Measurements from ENCODE around the gene BRAT1.
"Not testable (repeated sequence)": the region's sequence is repeated elsewhere in the genome, so short reads cannot be mapped to it uniquely, and the experiment has no call there.

Gene BRAT1

DNA sequence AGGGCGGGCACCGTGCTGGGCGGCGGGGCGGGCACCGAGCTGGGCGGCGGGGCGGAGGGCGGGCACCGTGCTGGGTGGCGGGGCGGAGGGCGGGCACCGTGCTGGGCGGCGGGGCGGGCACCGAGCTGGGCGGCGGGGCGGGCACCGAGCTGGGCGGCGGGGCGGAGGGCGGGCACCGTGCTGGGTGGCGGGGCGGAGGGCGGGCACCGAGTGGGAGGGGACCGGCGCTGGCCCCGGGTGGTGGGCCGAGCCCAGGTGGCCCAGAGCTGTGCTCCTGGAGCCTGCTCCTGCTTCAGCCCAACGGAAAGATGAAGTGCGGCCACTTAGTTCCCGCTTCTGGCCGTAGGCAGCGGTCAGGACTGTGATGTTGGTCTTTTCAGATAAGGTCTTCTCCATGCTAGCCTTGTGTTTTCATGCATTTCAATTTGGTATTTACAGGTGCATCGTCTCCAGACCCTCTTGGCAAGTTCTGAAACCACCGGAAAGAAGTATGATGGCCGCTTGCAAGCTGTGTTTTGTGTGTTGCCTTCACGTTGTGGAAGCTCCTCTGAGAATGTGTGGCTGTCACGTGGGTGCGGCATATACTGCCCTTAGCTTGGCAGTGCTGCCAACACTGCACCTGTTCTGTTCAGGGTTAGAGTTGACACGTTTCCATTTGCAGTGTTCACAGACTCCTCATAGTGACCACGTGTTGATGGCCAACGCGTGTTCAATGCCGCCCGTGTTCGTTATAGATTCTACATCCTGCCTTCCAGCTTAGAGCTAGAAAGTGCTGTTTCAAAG is 28.7 kb upstream of the BRAT1 start:
- no peak for DNase-seq

DNA sequence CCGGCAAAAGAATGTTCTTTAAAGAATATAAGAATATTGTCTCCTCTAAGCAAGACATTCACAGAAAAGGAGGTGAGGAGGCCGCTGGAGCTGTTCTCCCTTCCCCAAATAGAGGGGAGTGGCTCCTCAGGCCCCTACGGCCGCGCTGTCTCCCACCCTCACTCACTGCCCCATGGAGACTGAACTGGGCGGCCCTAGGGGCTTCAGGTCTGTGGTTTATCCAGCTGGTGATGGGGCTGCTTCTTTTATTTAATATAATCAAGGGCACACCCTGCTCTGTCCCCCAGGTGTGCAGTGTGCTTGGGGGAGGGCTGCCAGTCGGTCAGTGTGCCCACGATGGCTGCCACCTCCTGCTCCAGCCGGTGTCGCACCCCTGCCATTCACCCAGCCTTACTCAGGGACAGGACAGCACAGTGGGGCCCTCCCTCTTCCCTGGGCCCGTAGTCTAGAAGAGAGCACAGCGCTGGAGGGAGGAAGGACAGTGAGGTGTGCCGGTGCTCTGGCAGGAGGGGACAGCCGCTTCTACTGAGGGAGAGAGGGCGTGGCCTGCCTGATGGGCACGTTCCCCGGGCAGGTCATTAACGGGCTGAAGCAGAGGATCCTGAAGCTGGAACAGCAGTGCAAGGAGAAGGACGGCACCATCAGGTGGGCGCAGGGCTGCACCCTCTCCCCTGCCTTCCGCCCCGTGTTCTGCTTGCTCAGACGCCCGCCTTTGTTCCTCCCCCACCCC is 26.8 kb upstream of the BRAT1 start:
- no peak for DNase-seq

DNA sequence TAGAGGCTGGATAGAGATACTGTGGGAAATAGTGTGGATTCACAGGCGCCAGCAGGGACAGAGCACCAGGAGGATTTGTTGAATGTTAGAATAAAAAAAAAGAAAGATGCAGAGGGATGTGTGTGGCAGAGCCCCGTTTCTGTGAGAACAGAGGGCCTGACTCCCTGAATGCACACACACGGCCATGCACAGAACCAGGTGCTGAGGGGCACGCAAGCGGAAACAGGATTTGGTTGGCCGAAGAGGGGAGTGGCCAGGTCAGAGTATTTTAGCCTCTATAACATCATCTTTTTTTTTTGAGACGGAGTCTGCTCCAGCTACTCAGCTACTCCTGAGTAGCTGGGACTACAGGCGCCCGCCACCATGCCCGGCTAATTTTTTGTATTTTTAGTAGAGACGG is 25.3 kb upstream of the BRAT1 start:
- DNase-seq: no peak

DNA sequence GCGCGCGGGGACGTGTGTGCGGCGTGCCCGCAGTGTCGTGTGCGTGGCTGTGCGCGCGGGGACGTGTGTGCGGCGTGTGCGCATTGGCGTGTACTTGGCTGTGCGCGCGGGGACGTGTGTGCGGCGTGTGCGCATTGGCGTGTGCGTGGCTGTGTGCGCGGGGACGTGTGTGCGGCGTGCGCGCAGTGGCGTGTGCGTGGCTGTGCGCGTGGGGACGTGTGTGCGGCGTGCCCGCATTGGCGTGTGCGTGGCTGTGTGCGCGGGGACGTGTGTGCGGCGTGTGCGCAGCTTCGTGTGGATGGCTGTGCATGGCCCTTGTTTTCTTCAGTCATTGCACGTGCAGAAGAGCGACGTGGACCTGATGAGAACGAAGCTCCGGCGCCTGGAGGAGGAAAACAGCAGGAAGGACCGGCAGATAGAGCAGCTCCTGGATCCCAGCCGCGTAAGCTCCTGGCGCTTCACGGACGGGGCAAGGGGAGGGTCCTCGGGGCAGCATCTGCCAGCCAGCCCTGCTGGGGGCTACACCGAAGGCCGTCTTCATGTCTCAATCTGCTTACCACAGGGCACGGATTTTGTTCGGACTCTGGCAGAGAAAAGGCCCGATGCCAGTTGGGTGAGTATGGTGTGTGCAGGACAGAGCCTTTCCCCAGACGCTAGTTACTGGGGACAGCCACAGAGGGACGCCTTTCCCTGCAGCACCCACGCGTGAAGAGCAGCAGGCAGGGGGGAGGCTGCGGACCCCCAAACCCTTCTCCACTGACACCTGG is 22.8 kb upstream of the BRAT1 start:
- no peak for DNase-seq

DNA sequence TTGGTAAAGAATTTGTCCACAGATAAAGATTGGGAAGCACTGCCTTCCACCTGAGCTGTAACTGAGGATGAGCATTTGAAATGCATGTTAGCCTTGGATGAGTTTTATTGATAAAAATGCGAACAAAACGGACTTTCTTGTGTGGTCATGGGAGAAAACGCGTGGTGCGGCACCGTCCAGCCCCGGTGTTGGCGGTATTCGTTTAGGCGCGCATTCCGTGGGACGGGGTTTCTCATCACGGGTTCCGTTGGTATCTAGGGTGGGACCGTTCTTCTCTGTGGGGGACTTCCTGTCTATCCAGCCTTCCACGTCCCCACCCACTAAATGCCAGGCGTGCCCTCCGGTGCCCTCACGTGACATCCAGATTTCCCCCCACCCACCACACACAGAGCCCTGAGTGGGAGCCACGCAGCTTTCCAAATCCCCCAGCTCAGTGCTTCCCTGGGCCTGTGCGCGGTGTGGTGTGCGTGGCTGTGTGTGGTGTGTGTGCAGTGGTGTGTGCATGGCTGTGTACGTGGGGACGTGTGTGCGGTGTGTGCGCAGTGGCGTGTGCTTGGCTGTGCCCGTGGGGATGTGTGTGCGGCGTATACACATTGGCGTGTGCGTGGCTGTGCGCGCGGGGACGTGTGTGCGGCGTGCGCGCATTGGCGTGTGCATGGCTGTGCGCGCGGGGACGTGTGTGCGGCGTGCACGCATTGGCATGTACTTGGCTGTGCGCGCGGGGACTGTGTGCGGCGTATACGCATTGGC is 21.6 kb upstream of the BRAT1 start:
- DNase-seq: no peak

DNA sequence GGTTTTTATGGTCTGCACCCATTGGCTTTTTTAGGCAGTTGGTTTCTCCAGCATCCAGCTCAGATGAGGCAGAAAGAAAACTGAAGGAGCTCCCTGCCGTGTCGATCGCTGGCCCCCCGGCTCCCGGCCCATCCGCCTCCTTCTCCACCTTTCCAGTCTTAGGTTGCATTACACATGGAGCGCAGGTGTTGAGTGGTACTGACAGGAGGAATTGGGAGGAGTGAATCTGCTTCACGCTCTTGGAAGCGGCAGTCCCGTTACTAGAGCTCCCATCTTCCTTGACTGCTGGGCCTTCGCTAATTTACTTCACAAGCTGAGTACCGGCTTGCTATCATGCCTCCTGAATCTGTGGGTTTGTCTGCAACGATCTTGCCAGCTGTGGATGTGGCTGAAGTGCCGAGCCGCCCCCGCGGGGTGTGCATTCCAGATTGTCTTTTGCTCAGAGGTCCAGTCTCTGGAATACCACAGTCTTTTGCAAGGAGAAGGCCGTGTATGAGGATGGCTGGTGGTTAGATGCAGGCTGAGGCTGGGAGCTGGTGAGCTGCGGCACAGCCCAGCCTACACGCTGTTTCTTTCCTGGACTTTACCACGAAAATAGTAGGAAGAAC is 20.5 kb upstream of the BRAT1 start:
- DNase-seq: no peak

DNA sequence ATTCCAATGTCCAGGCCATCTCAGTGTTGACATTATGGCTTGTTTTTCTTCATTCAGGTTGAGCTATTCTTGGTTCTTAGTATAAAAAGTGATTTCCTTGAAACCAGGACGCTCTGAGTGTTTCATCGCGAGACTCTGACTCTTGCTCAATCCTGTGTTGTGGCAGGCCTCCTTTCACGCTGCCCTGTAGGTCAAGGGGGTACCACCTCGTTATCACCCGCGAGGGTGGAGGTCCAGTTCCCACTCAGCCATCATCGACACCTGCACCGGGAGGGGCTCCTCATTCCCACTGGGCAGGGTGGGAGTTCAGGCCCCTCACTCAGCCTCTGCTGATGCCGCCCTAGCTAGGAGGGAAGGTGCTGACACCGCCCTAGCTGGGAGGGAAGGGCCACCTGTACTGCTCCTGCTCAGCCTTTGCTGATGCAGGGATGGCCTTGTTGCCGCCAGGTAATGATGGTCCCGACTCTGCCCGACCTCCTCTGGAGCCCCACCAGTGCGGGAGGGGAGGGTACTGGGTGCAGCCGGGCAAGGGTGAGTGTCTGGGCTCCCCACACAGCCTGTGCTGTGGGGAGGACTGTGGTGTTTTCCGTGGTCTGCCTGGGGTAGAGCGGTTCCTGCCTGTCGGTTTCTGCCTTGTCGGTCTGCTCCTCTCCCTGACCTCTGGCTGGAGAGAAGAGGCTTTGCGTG is 19.9 kb upstream of the BRAT1 start:
- DNase-seq: no peak

DNA sequence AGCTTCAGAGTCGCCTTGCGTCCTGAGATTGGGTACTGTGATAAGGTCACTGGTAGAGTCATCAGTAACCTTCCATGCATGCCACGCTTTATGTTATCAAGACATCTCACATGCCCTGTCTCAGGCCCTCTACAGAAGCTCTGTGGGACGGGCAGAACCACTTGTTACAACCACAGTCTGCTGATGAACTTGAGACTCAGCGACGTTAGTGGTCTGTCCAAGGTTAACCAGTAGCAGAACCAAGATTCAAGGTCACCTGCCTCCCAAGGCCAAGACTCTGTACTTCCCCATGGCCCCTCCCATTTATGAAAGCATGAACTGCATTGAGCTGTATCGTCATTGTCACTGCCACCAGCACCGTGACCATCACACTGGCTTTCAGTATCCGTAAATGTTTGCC is 18.4 kb upstream of the BRAT1 start:
- no peak for DNase-seq

DNA sequence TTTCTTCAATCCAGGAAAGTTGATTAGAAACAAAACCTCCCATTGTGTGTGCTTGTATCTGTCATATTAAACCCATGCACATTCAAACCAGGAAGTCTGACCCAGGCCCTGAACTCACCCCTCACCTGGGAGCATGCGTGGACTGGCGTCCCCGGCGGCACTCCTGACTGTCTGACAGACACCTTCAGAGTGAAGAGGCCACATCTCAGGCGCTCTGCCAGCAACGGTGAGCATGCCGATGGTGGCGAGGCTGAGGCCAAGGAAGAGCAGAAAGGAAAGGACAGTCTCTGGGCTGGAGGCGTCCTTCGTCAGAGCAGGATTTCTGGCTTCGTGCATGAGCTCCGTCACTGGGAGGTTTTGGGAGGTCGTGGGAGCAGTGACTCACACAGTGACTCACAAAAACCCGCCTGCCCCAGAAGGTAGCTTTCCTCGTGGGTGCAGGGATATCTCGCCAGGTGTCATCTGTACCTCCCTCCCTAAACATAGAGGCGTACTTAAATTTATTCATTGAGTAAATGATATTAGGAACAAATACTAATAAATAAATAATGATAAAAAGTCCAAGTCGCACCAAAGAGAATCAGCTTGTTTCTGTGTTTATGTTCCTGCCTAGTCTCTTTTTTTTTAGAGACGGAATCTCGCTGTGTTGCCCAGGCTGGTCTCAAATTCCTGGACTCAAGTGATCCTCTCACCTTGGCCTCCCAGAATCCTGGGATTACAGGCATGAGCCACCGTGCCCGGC is 16.9 kb upstream of the BRAT1 start:
- DNase-seq: peak; percentile 40

DNA sequence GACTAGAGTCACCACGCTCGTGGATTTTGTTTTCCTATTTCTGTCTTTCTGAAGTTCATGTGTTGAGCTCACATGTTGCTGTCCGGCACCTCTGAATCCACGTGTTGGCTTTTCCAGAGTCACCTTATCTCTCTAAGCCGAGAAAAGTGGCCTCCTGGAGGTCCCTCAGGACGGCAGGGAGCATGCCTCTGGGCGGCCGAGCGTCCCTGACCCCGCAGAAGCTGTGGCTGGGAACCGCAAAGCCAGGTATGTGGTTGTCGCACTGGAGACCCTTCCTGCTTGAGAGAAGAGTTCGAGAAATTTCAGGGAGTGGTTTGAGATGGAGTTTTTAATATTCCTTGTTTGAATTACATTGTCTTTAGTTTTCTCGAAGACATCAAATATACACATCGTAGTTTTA is 16.1 kb upstream of the BRAT1 start:
- DNase-seq: no peak

DNA sequence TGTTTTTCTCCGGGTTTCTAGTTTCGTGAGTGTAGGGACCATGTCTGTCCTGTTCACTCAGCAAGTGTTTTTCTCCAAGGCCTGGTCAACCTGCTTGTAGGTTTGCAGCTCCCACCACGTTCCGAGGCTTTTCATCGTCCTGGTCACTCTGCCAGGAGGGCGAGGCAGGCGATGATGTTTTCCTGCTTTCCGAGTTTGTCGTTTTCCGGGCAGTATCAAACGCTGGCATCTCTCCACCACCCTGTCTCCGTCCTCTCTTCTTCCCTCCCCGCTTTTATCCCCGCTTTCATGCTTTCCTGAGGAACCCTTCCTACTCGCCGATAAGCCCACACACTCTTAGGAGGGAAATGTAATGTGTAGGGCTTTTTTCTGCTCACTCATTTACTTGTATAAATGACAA is 14.7 kb upstream of the BRAT1 start:
- no peak for DNase-seq

DNA sequence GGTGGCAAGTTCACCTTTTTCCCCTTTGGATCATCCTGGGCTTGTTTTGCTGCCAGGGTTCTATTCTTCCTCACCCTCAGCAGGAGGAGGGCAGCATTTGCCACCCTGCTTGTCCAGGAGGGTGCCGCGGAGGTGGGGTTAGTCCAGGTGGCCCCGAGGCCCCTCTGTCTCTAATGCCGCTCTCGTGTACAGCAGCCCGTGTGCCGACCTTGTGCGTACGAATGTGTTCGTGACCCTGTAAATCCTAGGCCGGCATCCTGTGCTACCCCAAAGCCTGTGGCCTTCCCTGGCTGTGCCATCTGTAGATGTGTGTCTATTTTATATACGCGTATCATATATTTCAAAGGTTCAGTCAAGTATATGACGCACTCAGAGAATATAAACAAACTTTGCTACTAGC is 14.1 kb upstream of the BRAT1 start:
- no peak for DNase-seq

DNA sequence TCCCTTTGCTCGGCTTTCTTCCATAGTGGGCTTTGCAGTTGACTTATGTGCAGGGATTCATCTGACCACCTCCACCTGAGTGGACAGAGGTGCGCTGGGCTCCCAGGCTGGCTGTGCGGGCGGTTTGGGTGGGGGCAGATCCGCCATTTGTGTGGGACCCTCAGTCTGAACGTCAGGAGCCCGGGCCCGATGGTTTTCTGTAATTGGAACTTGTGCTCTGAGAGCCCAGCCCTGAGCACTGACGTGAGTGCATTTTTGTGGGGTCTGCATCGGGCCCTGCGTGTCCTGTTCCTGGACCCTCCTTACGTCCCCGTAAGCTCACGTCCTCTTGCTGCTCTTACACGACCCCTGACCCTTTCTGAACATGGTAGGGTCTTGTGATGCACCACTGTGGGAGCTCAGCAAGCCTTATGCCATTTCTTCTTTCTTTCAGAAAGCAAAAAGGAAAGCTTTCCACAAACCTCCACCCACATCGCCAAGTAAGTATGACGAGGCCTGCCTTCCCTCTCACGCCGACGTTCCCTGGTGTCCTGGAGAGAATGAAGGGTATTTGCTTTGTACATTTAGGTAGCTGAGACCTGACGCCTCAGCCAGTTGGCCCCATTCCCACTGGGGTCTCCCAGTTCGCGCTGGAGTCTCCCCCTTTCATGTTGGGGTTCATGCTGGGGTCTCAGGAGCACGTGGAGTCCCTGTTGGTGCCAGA is 13.3 kb upstream of the BRAT1 start:
- DNase-seq: no peak

DNA sequence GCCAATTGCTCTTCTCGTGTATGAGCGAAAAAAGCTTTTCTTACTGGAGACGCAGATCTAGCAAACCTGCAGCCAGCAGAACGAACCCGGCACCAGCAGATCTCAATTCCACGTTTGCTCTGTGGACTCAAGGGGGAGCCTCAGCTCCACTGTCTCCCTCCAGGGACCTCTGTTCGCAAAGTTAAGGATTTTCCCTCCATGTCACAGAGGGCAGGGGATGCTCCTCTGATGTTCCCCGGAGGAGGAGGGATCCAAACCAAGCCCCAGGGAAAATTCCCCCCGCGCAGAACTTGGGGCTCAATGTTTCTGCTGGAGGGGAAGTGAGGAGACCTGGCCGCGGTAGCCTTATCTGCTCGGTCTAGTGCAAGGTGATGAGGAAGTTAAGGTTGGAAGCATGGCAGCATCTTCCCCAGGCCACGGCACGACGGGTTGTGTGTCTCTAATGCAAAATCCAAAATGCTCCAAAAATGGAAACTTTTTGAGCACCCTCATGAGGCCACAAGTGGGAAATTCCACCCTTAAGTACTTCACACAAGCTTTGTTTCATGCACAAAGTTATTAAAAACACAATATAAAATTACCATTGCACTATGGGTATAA is 12.5 kb upstream of the BRAT1 start:
- no peak for DNase-seq

DNA sequence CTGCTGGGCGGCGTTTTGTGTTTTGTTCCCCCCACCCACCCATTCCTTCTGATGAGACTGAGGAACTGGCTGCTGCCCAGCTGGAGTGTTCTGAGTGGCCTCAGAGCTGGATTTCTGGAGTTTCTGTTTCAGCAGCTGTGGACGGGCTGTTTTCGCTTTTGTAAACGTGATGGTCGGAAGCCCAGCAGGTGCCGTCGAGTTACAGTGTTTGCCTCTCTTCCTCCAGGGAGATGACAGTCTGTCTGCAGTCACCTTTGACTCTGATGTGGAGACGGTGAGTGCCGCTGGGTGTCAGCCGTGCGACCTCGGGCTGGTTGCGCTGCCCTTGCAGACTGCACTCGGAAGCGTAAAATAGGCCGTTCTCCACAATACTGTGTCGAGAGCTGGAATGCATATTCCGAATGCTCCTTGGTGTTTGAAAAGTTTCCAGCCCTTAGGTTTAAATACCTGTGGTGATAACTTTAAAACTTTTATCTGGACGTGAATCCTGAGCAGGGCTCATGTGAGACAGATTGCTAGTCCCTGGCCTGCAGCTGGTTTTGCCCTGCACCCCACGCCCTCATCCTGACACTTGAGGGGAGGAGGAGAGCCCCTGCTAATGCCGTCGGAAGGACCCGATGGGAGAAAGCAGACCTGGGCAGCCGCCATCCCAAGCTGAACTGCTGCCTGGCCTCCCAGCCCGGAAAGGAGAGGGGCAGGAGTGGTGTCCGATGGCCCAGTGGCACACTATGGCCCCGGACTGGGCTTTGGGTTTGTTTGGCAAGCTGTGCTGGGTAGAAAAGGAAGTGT is 11.8 kb upstream of the BRAT1 start:
- peak; percentile 24 for DNase-seq

DNA sequence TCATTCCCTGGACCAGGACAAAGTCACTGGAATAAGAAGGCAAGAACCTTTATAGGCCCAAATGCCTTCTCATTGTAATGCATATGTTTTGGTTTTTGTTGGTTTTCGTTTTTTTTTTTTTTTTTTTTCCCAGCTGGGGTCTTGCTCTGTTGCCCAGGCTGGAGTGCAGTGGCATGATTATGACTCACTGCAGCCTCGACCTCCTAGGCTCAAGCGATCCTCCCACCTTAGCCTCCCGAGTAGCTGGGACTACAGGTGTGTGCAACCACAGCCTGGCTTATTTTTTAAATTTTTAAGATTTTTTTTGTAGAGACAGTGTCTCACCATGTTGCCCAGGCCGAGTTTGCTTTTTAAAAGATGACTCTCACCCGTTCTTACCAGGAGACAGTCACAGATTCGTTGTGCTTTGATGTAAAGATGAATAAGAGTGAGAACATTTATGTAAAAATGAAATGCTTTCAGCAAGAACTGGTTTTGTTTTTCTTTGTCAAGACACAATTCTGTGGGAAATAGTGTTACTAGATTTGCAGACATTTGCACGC is 11.1 kb upstream of the BRAT1 start:
- DNase-seq: no peak

DNA sequence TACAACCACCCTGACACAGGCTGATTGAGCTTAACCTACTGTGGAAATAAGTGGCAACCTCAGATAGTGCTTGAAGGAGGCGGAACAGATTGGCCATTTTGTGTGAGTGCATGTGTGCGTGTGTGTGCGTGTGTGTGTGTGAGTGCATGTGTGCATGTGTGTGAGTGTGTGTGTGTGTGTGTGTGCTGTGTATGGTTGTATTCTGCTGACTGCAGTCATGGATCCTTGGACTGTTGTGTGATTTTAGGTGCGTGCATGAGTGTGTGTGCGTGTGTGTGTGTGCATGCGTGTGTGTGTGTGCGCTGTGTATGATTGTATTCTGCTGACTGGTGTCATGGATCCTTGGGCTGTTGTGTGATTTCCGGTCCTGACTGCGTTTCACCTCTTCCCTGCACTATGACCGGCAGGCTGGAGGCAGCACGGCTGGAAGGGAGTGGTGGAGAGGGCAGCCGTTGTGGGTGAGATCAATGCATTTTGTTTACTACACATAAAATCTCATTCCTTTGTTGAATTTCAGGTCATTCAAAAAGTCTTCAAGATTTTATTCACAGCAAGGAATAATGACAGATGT is 9.7 kb upstream of the BRAT1 start:
- no peak for DNase-seq

DNA sequence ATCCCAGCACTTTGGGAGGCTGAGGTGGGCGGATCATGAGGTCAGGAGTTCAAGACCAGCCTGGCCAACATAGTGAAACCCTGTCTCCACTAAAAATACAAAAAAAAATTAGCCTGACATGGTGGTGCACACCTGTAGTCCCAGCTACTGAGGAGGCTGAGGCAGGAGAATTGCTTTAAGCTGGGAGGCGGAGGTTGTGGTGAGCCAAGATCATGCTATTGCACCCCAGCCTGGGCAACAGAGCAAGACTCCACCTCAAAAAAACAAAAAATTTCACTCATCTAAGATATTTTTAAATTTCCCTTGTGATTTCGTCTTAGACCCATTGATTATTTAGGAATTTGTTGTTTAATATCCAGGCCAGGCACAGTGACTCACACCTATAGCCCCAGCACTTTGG is 8.6 kb upstream of the BRAT1 start:
- DNase-seq: not testable (repeated sequence)
